Measurements from ENCODE around the gene RHOC.
A peak's percentile ranks its signal among the peaks of the same experiment; 100 is the strongest.

Gene RHOC

DNA sequence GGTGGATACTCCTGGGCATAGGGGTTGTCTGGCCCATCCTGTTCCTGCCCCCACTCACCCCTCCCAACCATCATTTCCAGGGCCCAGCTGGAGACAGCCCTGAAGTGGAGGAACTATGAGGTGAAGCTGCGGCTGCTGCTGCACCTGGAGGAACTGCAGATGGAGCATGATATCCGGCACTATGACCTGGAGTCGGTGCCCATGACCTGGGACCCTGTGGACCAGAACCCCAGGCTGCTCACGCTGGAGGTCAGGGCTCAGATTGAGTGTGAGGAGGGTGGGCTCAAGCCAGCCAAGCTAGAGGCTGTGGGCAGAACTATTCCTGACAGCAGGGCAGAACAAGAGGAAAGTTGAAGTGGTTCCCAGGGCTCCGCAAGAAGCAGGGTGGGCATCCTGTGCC lies 14.2 kb downstream of the RHOC start:
- Mint-ChIP-seq H3K36me3 (ENCODE audit: insufficient read depth) (peaks cover 45% of the 10 kb centered on the region), H3K9me3 (no peaks in the 10 kb centered on the region), H3K4me3 (no peak overlapping the region), H3K4me1 (ENCODE audit: low read depth in 2 of 2) (peaks cover 0 to 18% of the 10 kb centered on the region in 2 donors), H3K27ac (peak overlapping the region in 1 of 2 donors; percentile 45), H3K27me3 (no peaks in the 10 kb centered on the region)
- ATAC-seq (replicated peaks) (no peak), DNase-seq (no peak)

- DNase-seq (no peak), ATAC-seq (replicated peaks) (no peak)
- no peaks in the 10 kb centered on the region for H3K9me3 Mint-ChIP-seq
- H3K27me3 Mint-ChIP-seq, result no peaks in the 10 kb centered on the region
- peaks cover 8 to 28% of the 10 kb centered on the region in 2 donors for H3K4me1 Mint-ChIP-seq (ENCODE audit: low read depth in 2 of 2)
- no peak overlapping the region for H3K4me3 Mint-ChIP-seq
- H3K27ac Mint-ChIP-seq, result no peak overlapping the region
- H3K36me3 Mint-ChIP-seq (ENCODE audit: insufficient read depth), result peaks cover 37% of the 10 kb centered on the region
Measured at GRCh38 chr1:112689842-112690237, 17.1 kb downstream of the RHOC start.

- no peak overlapping the region for H3K27ac Mint-ChIP-seq
- ATAC-seq (replicated peaks) (no peak), DNase-seq (no peak)
- no peaks in the 10 kb centered on the region for H3K9me3 Mint-ChIP-seq
- peaks cover 8 to 28% of the 10 kb centered on the region in 2 donors for H3K4me1 Mint-ChIP-seq (ENCODE audit: low read depth in 2 of 2)
- peaks cover 34% of the 10 kb centered on the region for H3K36me3 Mint-ChIP-seq (ENCODE audit: insufficient read depth)
- H3K27me3 Mint-ChIP-seq, result no peaks in the 10 kb centered on the region
- no peak overlapping the region for H3K4me3 Mint-ChIP-seq
Measured at GRCh38 chr1:112689196-112689841, 17.6 kb downstream of the RHOC start.

GRCh38 chr1:112688781-112689193 lies 18.1 kb downstream of the RHOC start:
- DNase-seq (no peak), ATAC-seq (replicated peaks) (no peak)
- H3K27me3 Mint-ChIP-seq, result no peaks in the 10 kb centered on the region
- no peak overlapping the region for H3K4me3 Mint-ChIP-seq
- peaks cover 8 to 28% of the 10 kb centered on the region in 2 donors for H3K4me1 Mint-ChIP-seq (ENCODE audit: low read depth in 2 of 2)
- no peaks in the 10 kb centered on the region for H3K9me3 Mint-ChIP-seq
- H3K27ac Mint-ChIP-seq, result peak overlapping the region in 1 of 2 donors; percentile 83
- H3K36me3 Mint-ChIP-seq (ENCODE audit: insufficient read depth), result peaks cover 32% of the 10 kb centered on the region

DNA sequence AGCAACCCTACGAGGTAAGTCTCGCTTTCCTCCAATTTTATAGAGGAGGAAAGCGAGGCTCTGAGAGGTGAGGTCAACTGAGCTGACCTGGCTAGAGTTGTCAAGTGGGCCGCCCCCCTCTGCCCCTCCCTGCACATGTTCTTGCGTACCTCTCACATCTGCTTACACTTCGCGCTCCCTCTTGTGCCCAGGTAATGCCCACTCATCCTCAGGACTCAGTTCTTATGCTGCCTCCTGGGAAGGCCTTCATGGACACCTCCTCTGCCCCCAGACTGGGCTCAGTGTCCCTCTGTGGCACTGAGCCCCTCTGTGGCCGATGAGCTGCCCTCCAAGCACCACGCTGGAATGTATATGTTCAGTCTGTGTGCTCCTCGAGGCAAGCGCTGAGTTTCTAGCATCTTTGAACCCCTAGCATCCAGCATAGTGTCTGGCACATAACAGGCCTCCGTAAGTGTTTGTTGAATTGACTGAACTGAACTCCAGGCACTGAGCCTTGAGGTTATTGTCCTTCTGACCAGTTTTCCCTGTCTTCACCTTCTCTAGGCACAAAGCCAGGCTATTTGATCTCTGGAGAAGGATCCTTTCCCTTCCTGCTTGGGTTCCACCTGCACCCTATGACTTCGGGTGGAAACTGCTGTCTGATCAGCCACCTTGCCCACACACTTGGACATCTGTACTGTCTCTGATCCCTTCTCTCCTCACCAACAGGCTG lies 19.0 kb downstream of the RHOC start:
- Mint-ChIP-seq H3K27me3 (no peaks in the 10 kb centered on the region), H3K9me3 (no peaks in the 10 kb centered on the region), H3K36me3 (ENCODE audit: insufficient read depth) (peaks cover 23% of the 10 kb centered on the region), H3K27ac (peak overlapping the region; percentile 83 to 86), H3K4me3 (no peak overlapping the region), H3K4me1 (ENCODE audit: low read depth in 2 of 2) (peaks cover 8 to 28% of the 10 kb centered on the region in 2 donors)
- ATAC-seq (replicated peaks) (no peak), DNase-seq (no peak)

GRCh38 chr1:112687361-112687760 lies 19.6 kb downstream of the RHOC start:
- Mint-ChIP-seq H3K4me1 (ENCODE audit: low read depth in 2 of 2) (peaks cover 8 to 28% of the 10 kb centered on the region in 2 donors), H3K36me3 (ENCODE audit: insufficient read depth) (peaks cover 23% of the 10 kb centered on the region), H3K27me3 (no peaks in the 10 kb centered on the region), H3K4me3 (no peak overlapping the region), H3K9me3 (no peaks in the 10 kb centered on the region), H3K27ac (peak overlapping the region in 1 of 2 donors; percentile 83)
- ATAC-seq (replicated peaks) (no peak), DNase-seq (no peak)

- peak overlapping the region in 1 of 2 donors; percentile 83 for H3K27ac Mint-ChIP-seq
- no peak overlapping the region for H3K4me3 Mint-ChIP-seq
- H3K27me3 Mint-ChIP-seq, result no peaks in the 10 kb centered on the region
- H3K36me3 Mint-ChIP-seq (ENCODE audit: insufficient read depth), result peaks cover 20% of the 10 kb centered on the region
- peak; percentile 57 for ATAC-seq (replicated peaks)
- no peak for DNase-seq
- H3K9me3 Mint-ChIP-seq, result no peaks in the 10 kb centered on the region
- H3K4me1 Mint-ChIP-seq (ENCODE audit: low read depth in 2 of 2), result peaks cover 8 to 28% of the 10 kb centered on the region in 2 donors
Measured at GRCh38 chr1:112686835-112687234, 20.1 kb downstream of the RHOC start.

DNA sequence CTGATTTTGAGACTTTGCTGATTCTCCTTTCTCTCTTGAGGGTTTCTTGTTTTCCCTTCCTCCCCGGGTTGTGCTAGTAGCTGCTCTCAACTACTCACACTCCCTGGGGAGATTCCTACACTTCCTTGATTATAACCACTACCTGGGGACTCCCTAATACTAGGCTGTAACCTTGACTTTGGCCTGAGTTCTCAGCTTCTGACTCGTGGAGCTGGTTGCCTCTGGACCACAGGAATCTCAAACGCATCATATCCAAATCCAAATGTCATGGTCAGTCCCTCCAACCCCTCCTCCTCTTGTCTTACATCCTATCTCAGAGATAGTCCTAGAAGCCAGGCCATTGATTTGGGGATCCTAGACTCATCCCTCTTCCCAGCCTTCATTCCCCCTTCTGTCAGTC lies 20.5 kb downstream of the RHOC start:
- ATAC-seq (replicated peaks) (no peak), DNase-seq (no peak)
- Mint-ChIP-seq H3K4me3 (no peak overlapping the region), H3K27ac (peak overlapping the region in 1 of 2 donors; percentile 83), H3K4me1 (ENCODE audit: low read depth in 2 of 2) (peaks cover 8 to 28% of the 10 kb centered on the region in 2 donors), H3K9me3 (no peaks in the 10 kb centered on the region), H3K36me3 (ENCODE audit: insufficient read depth) (peaks cover 21% of the 10 kb centered on the region), H3K27me3 (no peaks in the 10 kb centered on the region)

GRCh38 chr1:112685913-112686312 lies 21.0 kb downstream of the RHOC start:
- Mint-ChIP-seq H3K9me3 (no peaks in the 10 kb centered on the region), H3K27me3 (no peaks in the 10 kb centered on the region), H3K4me1 (ENCODE audit: low read depth in 2 of 2) (peaks cover 8 to 28% of the 10 kb centered on the region in 2 donors), H3K27ac (peak overlapping the region in 1 of 2 donors; percentile 83), H3K36me3 (ENCODE audit: insufficient read depth) (peaks cover 17% of the 10 kb centered on the region), H3K4me3 (no peak overlapping the region)
- ATAC-seq (replicated peaks) (no peak), DNase-seq (no peak)

DNA sequence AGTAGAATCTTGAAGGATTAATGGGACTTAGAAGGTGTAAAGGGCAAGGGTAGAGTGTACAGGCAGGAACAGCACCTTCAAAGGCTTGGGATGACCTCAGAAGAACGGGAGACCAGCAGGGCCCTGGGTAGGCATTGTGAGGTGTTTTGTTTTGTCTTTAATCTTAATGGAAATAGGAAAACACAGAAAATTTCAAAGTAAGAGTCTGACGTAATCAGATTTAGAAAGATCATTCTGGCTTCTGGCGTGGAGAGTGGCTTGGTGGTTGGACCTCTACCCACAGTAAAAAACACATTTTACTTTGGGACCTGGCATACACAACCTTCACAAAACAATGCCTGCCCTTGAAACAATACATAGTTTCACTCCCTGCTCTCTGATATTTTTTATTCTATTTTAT lies 28.3 kb downstream of the RHOC start:
- H3K36me3 Mint-ChIP-seq (ENCODE audit: insufficient read depth), result peaks cover 20% of the 10 kb centered on the region
- ATAC-seq (replicated peaks) (no peak), DNase-seq (no peak)
- no peaks in the 10 kb centered on the region for H3K9me3 Mint-ChIP-seq
- H3K27ac Mint-ChIP-seq, result no peak overlapping the region
- H3K27me3 Mint-ChIP-seq, result no peaks in the 10 kb centered on the region
- peaks cover 41 to 42% of the 10 kb centered on the region in 2 donors for H3K4me1 Mint-ChIP-seq (ENCODE audit: low read depth in 2 of 2)
- no peak overlapping the region for H3K4me3 Mint-ChIP-seq

GRCh38 chr1:112677501-112677900 lies 29.4 kb downstream of the RHOC start:
- peaks cover 47 to 48% of the 10 kb centered on the region in 2 donors for H3K4me1 Mint-ChIP-seq (ENCODE audit: low read depth in 2 of 2)
- no peaks in the 10 kb centered on the region for H3K9me3 Mint-ChIP-seq
- no peak overlapping the region for H3K4me3 Mint-ChIP-seq
- peaks cover 22% of the 10 kb centered on the region for H3K36me3 Mint-ChIP-seq (ENCODE audit: insufficient read depth)
- DNase-seq (no peak), ATAC-seq (replicated peaks) (no peak)
- H3K27me3 Mint-ChIP-seq, result no peaks in the 10 kb centered on the region
- no peak overlapping the region for H3K27ac Mint-ChIP-seq

DNA sequence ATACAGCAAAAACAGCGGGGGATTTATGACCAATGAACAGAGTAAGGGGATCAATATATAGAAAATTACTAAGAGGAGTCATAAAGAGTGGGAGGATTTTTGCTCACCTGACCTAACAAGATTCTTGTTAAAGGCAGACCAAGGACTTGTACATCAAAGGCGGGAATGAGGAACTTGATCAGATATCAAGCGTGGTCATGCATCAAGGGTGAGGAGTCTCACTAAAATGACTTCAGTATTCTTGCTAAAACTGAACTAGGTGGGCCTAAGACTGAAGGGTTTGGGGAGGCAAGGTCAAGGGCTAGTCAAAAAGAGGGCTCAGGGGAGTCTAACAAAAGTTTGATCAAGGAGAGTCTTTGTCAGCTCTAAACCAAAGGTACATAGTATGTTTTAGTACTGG lies 30.4 kb downstream of the RHOC start:
- Mint-ChIP-seq H3K4me3 (peak overlapping the region; percentile 98 to 100), H3K9me3 (no peaks in the 10 kb centered on the region)
- no peak for ATAC-seq (replicated peaks)

GRCh38 chr1:112675728-112676381 lies 31.1 kb downstream of the RHOC start:
- ATAC-seq (replicated peaks) (no peak), DNase-seq (no peak)
- Mint-ChIP-seq H3K4me3 (peak overlapping the region; percentile 98 to 100), H3K27ac (peak overlapping the region; percentile 62 to 99), H3K4me1 (ENCODE audit: low read depth in 2 of 2) (peaks cover 47 to 52% of the 10 kb centered on the region in 2 donors), H3K36me3 (ENCODE audit: insufficient read depth) (peaks cover 28% of the 10 kb centered on the region), H3K27me3 (no peaks in the 10 kb centered on the region), H3K9me3 (no peaks in the 10 kb centered on the region)

More for the DNA sequence above, 30.4 kb downstream of the RHOC start:
- H3K4me1 Mint-ChIP-seq (ENCODE audit: low read depth in 2 of 2), result peaks cover 47 to 52% of the 10 kb centered on the region in 2 donors
- DNase-seq, result no peak
- no peaks in the 10 kb centered on the region for H3K27me3 Mint-ChIP-seq
- peak overlapping the region in 1 of 2 donors; percentile 12 for H3K27ac Mint-ChIP-seq
- H3K36me3 Mint-ChIP-seq (ENCODE audit: insufficient read depth), result peaks cover 27% of the 10 kb centered on the region
